NCI-H187 (cell line): Measurements from ENCODE around the gene FCER1G.
"Not testable (repeated sequence)": the region's sequence is repeated elsewhere in the genome, so short reads cannot be mapped to it uniquely, and the experiment has no call there.

Source experiments
- DNase-seq, 2 experiments: peaks; one replicate each; lab custom pipeline; 2025; lab: John Stamatoyannopoulos, UW

FCER1G gene

DNA sequence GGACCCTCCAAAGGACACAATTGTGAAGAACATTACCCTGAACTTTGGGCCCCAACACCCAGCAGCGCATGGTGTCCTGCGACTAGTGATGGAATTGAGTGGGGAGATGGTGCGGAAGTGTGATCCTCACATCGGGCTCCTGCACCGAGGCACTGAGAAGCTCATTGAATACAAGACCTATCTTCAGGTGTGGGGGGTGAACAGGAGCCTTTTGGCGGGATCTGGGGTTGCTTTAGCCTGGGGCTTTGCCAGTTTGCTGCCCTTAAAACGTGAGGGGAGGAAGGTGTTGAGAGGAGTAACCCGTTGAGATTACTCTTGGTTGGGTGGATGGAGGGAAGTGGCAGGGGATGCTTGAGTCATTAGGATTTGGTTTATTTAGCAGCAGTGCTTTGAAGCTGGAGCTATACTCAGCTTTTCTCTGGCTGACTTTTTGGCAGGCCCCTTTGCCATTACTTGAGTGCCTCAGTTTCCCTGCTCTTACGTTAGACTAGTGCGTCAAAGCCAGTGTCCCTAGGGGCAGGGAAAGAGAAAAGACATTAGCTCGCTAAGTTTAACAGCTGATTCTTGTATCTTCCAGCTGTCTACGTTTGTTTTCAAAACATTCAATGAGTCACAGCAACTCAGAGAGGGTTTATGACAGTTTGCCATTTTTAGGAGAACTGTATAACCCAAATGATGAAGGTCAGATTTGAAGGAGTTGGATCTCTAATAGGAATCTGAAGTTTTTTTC lies 8.5 kb upstream of the FCER1G start:
- DNase-seq = no peak

DNA sequence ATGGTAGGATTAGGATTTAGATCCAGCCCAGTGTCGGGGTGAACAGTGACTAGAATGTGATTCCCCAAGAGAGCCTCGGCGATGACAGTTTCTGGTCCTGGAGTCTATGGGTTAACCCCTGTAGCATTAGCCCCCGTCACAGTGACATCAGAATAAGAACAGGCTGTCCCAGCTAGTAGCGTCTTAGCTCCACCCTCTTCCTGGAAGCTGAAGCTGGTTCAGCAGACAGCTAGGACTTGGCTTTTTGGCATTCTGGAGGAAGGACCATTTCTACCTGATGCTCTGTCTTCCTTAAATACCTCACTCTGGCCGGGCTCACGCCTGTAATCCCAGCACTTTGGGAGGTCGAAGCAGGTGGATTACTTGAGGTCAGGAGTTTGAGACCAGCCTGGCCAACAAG lies 7.9 kb upstream of the FCER1G start:
- DNase-seq = no peak

DNA sequence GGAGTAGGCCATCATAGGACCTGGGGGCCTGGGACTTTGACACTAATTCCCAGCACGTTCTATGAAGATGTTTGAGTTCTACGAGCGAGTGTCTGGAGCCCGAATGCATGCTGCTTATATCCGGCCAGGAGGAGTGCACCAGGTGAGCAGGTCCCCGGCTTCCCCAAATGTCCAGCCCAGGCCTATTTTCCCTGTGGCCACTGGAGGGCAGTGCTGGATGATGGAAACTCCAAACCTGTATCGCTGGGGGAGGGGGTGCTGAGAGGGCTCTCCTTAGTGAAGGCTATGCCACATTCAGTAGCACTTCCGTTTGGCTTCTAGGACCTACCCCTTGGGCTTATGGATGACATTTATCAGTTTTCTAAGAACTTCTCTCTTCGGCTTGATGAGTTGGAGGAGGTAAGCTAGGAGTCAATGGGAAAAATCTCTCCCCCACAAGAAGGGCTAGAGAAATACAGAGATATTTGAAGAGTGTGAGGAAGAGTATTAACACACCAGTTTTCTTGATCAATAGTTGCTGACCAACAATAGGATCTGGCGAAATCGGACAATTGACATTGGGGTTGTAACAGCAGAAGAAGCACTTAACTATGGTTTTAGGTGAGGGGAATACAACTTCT lies 5.2 kb upstream of the FCER1G start:
- DNase-seq = peak; percentile 43 to 77

DNA sequence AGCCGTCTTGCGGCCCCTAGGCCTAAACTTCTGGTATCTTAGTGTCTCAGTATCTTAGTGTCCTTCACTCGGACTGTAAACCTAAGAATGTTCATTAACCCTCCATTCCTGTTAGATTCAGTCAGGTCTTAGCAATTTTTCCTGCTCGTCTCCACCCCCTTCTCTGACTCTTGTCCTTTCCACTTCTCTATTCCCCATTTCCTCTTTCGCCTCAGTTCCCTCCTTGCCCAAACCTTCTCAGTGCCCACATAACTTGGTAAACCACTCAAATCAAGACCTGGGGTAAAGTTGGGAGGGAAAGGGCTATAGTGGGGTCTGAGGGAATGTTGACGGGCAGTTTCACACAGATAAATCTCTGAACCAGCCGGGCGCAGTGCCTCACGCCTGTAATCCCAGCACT lies 726 bp upstream of the FCER1G start:
- DNase-seq = no peak

DNA sequence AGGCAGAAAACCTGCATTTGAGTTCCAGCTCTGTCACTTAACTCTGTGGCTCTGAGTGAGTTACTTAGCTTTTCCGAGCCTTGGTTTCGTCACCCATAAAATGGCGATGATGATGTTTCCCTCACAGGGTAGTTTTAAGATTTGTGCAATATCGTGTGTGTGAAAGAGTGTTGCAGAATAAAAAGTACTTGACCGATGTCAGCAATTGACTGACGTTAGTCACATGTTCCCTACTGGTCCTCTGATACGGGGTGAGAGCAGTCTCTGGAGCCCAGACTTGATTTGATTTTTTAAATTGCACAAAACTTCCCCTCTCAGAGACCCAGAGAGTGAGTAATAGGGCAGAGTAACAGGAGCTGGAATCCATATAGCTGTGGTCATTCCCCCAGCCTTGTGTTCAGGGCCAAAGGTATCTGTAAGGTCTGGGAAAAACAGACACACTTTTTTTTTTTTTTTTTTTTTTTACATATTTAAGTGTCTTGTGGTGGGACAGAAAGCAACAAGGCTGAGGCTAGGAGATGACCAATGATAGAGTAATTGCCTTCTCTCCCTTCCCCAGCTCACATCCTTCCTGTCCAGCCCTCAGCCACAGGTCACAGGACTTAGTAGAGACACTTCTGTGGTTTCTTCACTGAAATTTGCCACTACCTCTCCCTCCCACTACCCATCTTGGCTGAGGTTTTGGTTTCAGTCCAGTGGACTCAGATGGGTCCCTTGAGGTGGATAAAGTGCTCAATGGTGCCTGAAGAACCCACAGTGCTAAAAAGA lies 2.0 kb downstream of the FCER1G start:
- no peak for DNase-seq

DNA sequence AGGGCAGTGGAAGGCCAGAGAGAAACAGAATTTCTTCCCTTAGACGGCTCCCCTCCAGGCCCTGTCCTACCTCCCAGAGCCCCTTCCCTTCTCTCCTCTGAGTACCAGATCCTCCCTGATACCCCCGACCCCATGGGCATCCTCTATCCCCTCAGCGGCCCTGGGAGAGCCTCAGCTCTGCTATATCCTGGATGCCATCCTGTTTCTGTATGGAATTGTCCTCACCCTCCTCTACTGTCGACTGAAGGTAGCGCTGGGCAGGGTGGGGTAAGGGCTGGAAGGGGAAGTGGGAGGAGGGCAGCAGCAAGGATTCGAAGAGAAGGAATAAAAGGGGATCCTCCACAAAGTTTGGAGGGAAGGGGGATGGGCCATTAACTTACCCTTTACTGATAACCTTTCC lies 2.7 kb downstream of the FCER1G start:
- no peak for DNase-seq

DNA sequence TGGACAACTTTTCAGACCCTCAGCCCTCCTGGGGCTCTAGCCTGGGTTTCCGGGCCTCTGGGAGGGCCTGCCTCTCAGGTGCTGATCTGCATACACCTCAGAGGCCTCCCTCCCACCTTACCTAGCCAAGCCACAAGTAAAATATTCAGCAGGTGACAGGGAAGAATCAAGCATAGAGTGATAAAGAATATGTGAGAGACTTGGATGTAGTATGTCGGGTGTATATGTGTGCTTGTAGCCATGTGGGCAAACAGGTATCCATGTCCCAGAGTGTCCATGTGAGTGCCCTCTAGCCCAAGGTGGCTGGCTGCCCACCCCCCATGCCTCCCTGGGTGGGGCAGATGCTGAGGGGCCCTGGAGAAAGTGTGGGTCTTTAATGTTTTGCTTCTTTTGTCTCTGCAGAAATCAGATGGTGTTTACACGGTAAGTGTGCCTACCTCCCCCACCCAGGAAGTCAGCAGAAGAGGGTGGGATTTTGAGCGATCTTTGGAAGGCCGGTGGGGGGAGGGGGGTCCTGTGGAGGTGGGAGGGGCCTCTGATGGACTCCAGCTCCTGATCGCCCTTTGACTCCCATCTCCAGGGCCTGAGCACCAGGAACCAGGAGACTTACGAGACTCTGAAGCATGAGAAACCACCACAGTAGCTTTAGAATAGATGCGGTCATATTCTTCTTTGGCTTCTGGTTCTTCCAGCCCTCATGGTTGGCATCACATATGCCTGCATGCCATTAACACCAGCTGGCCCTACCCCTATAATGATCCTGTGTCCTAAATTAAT lies 3.4 kb downstream of the FCER1G start:
- DNase-seq = no peak

DNA sequence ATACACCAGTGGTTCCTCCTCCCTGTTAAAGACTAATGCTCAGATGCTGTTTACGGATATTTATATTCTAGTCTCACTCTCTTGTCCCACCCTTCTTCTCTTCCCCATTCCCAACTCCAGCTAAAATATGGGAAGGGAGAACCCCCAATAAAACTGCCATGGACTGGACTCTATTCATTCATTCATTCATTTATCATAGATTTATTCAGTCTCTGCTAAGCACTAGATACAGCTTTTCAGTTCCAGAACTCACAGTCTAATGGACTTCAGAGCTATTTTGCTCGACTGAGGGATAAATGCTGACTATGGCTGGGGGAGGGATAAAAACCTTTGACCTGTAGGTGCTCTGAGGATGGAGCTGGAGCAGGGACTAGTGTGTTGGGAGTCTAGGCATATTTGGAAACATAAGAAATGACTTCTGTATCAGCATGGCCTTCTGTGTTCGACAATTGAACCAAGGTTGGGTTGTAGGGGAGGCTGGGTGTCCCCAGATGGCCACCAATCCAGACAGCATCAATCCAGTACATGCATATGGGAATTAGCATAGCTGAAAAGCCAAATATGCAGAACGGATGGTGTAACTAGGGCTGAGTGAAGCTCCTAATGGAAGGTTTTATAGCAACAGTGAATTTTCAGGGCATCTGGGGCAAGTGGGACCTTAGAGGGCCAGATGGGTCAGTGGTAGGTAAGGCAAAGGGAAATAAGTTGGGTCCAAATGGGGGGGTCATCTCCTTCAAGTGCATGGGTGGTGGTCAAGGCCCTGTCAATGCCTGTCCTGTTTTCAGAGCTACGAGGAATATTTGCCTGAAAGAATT lies 4.2 kb downstream of the FCER1G start:
- DNase-seq = no peak

DNA sequence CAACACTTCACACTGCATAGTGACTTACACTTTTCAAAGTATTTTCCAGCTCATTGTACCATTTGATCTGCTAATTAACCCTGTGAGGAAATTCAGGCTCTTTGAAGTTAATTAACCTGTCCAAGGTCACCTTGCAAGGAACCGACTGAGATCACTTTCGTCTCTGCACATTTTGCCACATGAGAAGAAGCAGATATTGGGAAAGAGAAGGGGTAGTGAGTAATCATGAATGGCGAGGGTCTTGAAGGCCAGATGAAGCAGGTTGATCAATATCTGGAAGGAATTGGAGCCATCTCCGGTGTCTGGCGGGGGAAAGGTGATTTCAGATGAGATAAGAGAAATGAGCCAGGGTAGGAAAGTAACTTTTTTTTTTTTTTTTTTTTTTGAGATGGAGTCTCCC lies 4.9 kb downstream of the FCER1G start:
- DNase-seq = no peak

DNA sequence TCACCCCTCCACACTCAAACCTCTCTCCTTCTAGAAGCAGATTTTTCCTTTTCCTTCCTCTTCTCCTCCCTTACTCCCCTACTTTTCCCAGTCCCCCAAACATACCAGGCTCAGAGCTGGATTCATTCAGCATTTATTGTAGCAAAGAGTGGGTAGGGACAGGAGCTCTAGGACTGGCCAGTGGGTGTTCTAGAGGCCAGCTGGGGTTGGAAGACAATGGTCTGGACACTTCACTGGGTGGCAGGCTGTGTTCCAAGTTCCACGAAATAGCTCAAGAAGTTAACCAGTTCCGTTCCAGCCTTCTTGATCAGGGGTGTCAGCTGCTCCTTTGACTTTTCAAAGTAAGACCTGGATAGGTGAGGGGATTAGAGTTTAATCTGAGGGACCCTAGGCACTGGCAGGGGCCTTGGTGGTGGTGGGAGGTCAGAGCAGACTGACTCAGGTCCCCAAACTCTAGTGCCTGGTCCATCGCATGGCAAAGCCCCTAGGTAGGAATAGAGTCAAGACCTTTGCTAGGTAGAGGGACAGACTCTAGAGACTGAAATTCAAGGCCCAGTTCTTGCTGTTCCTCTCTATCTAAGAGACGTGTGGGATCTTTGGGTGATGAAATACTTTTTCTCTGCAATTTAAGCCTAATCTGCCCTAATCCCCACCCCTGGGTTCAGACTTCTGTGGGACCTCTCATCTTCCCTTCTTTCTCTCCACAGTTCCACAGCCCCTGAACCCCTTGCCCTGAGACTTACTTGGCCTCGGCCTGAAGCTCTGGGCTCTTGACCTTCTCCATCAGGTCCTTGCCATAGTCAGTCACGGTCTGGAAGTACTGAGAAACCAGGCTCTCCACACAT lies 7.3 kb downstream of the FCER1G start:
- no peak for DNase-seq

DNA sequence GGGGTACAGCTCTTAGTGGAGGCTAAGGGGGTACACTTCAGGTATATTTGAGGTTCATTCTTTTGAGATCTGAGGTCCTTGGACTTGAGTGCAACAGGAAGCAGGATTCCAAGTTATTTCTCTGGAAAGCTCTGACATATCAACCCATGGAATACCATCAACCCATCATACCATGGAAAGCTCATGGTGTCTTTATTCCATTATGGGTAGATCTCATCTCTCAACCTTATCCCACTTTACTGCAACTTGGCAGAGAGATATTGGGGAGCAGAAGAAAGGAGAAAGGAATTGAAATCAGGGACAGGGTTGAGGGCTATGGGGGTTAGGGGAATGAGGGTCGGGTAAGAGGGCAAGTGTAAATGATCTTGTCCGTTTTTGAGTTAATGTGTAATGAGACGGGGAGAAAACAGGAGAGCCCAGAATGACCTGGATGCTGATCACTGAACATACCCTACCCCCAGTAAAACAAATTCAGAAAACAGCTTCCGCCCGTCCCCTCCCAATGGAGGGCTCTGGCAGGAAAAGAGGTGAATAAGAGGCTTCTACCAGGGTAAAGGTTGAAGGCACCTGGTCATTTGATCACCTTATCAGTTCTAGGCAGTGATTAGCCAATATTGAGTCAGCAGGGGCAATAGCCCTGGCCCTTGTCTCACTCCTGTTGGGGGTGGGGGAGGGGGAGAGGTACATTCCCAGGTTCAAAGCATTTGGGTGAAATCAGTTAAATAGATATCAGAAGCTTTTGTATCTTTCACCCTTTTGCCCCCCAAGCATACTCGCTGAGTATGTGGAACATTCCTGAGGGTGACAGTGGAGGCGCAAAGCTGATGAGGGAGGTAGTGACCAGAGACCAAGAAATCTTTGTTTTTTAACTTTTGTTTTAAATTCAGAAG lies 9.0 kb downstream of the FCER1G start:
- no peak for DNase-seq

DNA sequence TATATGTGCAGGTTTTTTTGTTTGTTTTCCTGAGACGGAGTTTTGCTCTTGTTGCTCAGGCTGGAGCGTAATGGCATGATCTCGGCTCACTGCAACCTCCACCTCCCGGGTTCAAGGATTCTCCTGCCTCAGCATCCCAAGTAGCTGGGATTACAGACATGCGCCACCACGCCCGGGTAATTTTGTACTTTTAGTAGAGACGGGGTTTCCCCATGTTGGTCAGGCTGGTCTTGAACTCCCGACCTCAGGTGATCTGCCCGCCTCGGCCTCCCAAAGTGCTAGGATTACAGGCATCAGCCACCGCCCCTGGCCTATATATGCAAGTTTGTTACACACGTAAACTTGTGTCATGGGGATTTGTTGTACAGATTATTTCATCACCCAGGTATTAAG lies 9.6 kb downstream of the FCER1G start:
- DNase-seq = not testable (repeated sequence)

DNA sequence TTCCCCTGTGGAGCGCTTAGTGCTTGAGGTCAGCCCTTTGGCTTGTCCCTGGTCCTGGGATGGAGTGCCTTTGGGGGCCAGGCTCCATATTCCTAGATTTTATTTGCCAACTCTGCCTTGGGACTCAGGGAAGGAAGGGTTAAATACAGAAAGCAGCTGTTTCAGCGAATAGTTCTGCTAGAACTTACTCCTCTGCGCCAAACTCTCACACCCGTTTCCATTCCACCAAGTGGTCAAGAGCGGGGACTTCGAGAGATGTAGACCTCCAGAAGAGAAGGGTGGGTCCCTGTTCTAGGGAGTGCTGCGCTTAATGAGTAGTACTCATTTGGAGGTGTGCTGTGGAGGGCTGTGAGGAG lies 10.1 kb downstream of the FCER1G start:
- DNase-seq = no peak

DNA sequence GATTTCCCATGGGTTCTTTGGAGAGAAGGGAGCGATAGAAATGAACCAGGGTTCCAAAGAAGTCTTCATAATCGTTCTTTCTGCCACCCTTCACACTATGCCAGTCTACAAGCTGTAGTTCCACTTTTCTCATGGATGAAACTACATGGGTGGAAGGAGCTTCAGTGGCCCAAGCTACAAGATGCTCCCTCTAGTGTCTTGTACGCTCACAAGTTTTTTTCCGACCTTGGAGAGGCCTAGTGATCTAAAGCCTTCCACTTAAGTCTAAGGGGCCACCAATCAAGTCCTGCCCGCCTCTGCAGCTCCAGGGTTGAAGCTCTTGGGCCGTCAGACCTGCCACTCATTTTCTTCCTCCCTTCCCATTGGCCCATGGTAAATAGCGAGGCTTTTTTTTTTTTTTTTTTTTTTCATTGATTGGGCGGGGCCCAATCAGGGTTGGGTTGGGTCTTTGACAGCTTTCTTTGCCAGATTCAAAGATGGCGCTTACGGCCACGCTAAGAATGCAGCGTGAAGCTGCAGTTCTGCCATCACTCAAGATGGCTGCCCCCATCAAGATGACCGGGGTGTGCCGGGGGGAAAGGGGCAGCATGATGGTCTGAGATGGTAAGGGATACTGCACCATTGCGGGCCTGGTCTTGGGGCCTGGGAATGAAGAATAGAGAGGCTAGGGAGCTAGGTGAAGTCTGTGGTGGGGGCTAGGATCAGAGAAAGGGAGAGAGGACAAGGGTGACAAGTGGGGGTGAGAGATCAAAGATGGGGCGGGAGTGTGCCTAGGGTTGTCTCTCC lies 10.6 kb downstream of the FCER1G start, which contains the start of gene TOMM40L:
Gene TOMM40L (plus strand): TSS at position 527 of the 786 bp plus-strand sequence. CDS start 430 bp downstream, outside the sequence.
- DNase-seq = peak; percentile 98 to 99

DNA sequence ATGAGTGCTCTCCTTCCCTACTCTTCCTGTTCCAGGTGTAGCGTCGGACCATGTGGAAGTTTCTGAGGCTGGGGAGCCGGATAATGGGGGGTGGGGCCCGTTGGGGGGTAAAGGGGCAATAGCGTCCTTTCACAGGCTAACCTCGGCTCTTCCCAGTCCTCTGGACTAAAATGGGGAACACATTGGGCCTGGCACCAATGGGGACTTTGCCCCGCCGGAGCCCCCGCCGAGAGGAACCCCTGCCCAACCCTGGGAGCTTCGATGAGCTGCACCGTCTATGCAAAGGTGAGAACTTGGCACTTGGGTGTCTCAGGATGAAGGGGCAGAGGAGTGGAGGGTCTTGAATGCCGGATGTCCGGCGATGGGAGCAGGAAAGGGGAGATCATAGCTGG lies 11.2 kb downstream of the FCER1G start:
- DNase-seq = no peak

DNA sequence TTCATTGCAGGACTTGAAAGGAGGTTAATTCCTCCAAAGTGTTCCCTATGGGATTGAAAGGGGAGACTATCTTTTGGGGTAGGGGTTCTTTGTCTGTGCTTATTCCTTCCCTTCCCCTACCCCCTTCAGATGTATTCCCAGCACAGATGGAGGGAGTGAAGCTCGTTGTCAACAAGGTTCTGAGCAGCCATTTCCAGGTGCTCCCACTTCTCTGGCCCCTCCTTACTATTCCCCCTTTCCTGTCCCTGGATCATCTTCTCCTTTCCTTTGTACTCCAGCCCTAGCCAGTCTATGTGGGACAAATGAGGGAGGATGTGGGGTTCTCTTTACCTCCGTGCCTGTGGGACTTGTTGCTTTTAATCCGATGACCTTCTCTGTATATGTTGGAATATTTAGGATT lies 11.7 kb downstream of the FCER1G start:
- DNase-seq = no peak

DNA sequence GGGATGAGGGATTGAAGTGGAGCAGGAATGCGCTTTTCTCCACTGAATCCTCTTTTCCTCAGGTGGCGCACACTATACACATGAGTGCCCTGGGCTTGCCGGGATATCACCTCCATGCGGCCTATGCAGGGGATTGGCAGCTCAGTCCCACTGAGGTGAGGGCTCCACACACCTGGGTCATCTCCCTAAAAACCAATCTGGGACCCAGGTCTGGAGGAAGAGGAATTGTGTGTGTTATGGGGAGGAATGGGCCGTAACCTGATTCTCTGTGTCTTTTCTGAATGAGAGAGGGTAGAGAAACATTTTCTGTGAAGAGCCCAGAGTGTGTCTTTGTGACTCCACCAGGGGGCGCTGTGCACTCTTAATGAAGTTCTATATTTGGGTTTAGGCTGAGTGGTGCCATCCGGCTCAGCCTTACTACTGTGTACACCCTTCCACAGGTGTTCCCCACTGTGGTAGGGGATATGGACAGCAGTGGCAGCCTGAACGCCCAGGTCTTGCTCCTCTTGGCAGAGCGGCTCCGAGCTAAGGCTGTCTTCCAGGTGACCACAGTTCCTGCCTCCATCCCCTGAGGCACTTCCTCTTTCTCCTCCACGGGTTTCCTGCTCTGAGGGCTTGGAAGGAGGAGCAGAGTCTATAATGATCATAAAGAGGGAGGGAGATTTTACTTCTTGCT lies 12.2 kb downstream of the FCER1G start:
- peak; percentile 83 to 85 for DNase-seq

DNA sequence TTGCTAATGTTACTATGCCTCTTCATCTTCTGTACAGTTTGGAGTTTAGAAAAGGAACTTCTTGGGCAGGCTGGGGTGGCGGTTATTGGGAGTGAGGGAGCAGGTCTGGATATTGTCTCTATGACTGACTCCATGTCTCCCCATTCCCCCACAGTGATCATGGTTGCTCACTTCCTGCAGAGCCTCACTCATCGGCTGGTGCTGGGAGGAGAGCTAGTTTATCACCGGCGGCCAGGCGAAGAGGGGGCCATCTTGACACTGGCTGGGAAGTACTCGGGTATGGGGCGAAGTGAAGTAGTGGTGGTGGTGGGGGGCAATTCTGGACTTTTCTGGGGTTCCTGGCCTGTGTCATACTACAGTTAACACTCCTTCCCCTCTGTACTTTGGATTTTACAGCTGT lies 12.9 kb downstream of the FCER1G start:
- DNase-seq = no peak
